ENCODE measurements around the gene ZNF740.
A peak's percentile ranks its signal among the peaks of the same experiment; 100 is the strongest.

The ZNF740 gene

DNA sequence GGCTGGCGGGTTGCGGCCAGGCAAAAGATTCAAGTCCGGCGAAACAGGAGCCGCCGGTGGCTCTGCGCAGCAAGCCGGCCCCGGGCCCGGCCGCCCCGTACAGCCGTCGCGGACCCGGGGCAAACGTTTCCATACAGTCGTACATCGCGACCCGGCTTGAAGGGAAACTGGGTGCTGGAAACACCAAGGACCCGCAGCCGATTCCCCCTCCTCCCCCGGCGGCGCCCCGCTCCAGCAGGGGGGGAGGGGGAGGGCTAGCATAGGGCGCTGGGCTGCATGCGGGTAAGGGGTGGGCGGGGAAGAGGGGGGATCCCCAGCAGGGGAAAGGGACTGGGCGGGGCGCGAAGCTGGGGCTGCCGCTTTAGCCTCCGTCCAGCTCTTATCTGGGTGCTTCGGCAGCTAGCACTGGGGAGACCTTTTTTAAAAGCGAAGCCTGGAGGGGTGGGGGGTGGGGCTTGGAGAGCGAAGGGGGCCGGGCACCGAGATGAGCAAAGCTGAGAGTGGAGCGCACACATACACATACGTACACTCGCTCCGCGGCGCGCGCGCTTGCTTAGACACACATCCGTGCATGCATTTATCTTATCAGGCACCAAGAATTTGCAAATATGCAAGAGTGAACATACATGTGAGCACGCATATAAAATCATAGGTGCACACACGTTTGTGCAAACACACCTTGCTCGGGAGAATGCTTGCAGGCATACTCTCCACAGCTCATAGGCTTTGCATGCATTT, 39.6 kb downstream of the ZNF740 start:
- peak overlapping the region; percentile 95 for H3K4me3 ChIP-seq (ENCODE audit: low read depth, low read length)
- POLR2A ChIA-PET: interaction anchor here (0.6 to 2.4 kb wide), 9 partner anchors 9 to 221 kb away, joined by 3 to 11 read pairs (median 4); partner anchors contain the start of genes CSAD, PFDN5 and ZNF740
- no peak for DNase-seq (ENCODE audit: low read depth, low spot score)
- CTCF ChIA-PET: interaction anchor here (0.6 to 24.6 kb wide), 13 partner anchors 8 to 197 kb away, joined by 3 to 659 read pairs (median 5); partner anchors contain the start of genes AAAS, ESPL1, ITGB7 and MYG1
- TF ChIP-seq, protein P1, sequence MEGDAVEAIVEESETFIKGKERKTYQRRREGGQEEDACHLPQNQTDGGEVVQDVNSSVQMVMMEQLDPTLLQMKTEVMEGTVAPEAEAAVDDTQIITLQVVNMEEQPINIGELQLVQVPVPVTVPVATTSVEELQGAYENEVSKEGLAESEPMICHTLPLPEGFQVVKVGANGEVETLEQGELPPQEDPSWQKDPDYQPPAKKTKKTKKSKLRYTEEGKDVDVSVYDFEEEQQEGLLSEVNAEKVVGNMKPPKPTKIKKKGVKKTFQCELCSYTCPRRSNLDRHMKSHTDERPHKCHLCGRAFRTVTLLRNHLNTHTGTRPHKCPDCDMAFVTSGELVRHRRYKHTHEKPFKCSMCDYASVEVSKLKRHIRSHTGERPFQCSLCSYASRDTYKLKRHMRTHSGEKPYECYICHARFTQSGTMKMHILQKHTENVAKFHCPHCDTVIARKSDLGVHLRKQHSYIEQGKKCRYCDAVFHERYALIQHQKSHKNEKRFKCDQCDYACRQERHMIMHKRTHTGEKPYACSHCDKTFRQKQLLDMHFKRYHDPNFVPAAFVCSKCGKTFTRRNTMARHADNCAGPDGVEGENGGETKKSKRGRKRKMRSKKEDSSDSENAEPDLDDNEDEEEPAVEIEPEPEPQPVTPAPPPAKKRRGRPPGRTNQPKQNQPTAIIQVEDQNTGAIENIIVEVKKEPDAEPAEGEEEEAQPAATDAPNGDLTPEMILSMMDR (IDR thresholded peaks at IDR 0.05; ENCODE audit: insufficient read depth, low read length, missing control alignments): no peak

DNA sequence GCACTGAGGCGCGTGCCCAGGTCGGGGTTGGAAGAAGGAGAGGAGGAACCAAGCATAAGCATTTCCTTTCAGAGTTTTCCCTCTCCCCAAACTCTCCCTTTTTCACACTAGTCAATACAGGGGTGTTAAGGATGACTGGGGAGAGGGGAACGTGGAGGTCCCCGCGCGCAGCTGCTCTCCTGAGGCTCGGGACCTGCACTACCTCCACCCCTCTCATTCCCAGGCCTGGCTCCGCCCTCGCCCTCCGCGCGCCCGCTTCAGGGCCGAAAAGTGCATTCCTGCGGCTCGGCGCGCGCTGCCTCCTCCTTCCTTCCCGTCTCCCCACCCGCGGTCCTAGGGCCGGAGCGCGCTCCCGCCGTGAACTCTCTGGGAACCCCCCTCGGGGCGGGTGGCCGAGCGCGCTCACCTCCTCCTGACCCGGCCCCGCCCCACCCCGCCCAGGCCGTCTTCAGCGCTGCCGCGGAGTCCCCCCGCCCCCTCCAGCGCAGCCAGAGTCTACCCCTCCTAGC, 40.2 kb downstream of the ZNF740 start:
- TF ChIP-seq, protein P1 (IDR thresholded peaks at IDR 0.05; ENCODE audit: insufficient read depth, low read length, missing control alignments): no peak
- DNase-seq (ENCODE audit: low read depth, low spot score): peak; percentile 28
- CTCF ChIA-PET: interaction anchor here (0.6 to 24.6 kb wide), 10 partner anchors 8 to 155 kb away, joined by 3 to 659 read pairs (median 6); partner anchors contain the start of genes AAAS, ESPL1, MYG1 and PFDN5
- H3K4me3 ChIP-seq (ENCODE audit: low read depth, low read length): peak overlapping the region; percentile 95
- POLR2A ChIA-PET: interaction anchor here (0.7 to 2.4 kb wide), 8 partner anchors 9 to 220 kb away, joined by 3 to 11 read pairs (median 3); partner anchors contain the start of genes MYG1 and PFDN5

DNA sequence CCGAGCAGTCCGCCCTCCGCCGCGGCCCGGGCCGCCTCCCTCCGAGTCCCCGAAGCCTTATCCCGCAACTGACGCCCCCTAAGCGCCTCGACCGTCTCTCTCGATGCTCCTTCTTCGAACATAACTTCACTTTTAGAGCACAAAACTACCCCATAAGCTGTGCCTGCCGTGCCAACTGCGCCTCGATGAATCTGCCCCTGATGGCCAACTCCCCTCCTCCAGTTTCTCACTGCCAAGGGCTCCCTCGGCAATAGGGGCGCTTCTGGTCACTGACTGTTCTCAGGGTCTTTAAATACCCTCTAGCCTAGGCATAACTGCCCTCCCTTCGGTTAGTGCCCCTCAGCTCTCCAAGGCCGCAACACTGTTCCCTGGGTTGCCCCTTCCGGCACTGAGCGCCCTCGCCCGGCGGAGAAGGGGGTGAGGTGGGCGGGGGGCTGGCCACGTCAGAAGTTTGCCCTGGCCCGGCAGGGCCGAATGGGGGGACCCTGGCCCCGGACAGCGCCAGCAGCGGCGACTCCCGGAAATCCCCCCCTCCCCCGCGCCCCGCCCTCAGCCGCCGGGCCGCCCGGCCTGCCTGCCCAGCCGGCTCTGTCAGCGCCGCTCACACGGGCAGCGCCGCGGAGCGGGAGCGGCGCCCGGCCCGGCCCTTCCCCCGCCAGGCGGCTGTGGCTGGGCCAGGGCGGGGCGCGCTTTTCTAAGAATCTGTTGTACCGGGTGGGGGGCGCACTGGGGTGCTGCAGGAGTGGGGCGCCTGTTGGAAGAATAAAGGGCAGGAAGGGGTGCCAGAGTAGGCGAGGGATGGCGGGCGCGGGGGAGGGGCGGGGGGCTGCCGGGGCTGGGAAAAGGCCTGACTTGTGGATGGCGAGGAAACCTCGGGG, 40.9 kb downstream of the ZNF740 start:
- POLR2A ChIA-PET: interaction anchor here (1.0 to 2.1 kb wide), 3 partner anchors 74 to 78 kb away, joined by 3 to 9 read pairs (median 3); partner anchors contain the start of genes MYG1 and PFDN5
- TF ChIP-seq, protein P1 (IDR thresholded peaks at IDR 0.05; ENCODE audit: insufficient read depth, low read length, missing control alignments): peak; percentile 30
- CTCF ChIA-PET: interaction anchor here (1.0 to 24.6 kb wide), 4 partner anchors 8 to 130 kb away, joined by 3 to 659 read pairs (median 4); partner anchors contain the start of genes MYG1 and PFDN5
- DNase-seq (ENCODE audit: low read depth, low spot score): no peak
- H3K4me3 ChIP-seq (ENCODE audit: low read depth, low read length): peak overlapping the region; percentile 56

DNA sequence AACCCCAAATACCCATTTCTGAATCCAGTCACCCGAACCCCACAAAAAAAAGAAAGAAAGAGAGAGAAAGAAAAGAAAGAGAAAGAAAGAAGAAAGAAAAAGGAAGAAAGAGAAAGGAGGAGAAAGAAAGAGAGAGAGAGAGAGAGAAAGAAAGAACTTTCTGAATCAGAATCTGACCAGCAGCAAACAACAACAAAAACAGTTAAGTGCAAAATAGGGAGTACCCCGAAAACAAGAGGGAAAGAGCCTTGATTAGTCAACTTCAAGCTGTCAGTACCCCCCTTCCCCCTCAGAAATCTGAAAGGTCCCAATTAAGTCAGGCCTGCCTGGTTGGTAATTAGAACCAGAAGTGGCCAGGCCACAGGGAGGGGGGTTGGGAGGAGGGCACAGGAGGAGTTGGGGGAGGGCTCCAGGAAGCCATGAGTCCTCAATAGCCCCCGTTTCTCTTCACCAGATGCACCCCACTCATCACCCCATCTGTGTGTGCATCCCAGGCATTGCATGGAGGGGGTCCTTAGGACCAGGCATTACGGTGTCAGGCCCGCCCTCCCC, 41.7 kb downstream of the ZNF740 start:
- TF ChIP-seq, protein P1 (IDR thresholded peaks at IDR 0.05; ENCODE audit: insufficient read depth, low read length, missing control alignments): no peak
- ChIA-PET CTCF (interaction anchor here (1.2 to 1.4 kb wide), 5 partner anchors 9 to 157 kb away, joined by 3 to 6 read pairs (median 3); partner anchors contain the start of gene AAAS), POLR2A (no interaction called here)
- no peak for DNase-seq (ENCODE audit: low read depth, low spot score)
- peak overlapping the region; percentile 46 for H3K4me3 ChIP-seq (ENCODE audit: low read depth, low read length)

DNA sequence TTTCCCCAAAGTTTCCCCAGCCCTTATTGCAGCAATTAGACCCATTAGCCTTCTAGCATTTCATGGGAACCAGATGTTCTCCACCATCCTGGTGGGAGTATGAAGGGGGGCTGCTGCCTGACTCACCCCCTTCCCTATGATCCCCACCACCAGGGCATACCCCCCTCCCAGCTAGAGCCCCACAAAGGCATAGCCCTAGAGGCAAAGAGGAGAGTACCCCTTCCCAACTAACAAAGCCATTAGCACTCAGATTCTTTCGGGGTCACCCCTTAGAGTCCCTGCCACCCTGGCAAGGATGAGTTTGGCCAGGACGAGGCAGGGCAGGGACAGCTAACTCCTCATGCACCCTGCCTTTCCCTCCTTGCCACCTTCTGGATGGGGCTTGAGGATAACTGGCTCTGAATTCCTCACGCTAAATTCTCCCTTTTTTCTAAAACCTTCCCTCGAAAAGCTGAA, 42.3 kb downstream of the ZNF740 start:
- ChIA-PET POLR2A (no interaction called here), CTCF (interaction anchor here (1.1 to 1.4 kb wide), 10 partner anchors 9 to 157 kb away, joined by 3 to 6 read pairs (median 3); partner anchors contain the start of gene AAAS)
- DNase-seq (ENCODE audit: low read depth, low spot score): no peak

More for the DNA sequence above, 42.3 kb downstream of the ZNF740 start:
- TF ChIP-seq, protein P1 (IDR thresholded peaks at IDR 0.05; ENCODE audit: insufficient read depth, low read length, missing control alignments): no peak
- H3K4me3 ChIP-seq (ENCODE audit: low read depth, low read length): no peak overlapping the region
